ENCODE data around the gene LIN28A.
A peak's percentile ranks its signal among the peaks of the same experiment; 100 is the strongest.

LIN28A gene

DNA sequence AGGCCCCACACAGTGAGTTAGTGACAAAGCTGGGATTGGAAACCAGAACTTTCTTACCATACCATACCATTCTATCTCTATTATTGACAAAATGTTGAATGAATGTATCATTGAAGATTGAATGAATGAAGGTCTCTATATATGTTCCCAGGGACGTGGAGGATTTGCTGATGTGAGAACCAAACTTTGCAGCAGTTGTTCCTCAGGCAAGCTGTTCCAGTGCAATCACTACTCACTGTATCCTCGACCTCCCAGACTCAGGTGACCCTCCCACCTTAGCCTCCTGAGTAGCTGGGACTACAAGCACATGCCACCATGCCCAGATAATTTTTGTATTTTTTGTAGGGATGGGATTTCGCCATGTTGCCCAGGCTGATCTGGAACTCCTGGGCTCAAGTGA, 11.6 kb upstream of the LIN28A start:
- no peaks in the 10 kb centered on the region for H3K36me3 ChIP-seq (ENCODE audit: insufficient read depth, low read length)
- peaks cover 7% of the 10 kb centered on the region for H3K4me1 ChIP-seq (ENCODE audit: insufficient read depth, low read length)

DNA sequence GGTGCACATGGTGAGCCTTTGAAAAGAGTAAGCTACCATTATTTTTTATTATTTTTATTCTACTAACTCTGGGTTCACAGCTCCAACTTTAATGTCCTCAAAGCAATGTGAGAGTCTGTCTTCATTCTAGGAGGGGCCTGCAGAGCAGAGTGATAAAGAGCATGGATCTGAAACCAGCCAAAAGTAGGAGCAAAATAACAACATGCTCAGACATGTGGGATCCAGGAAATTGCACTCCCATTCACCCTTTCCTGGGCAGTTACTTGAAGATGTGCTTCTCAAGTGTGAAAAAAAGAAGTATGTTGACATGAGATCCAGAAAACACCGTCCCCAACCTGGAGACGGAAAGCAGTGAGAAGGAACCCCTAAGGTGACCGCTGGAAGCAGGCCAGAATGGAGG, 8.7 kb upstream of the LIN28A start:
- H3K9me3 ChIP-seq (ENCODE audit: low read length): no peaks in the 10 kb centered on the region
- no peak overlapping the region for H2AFZ ChIP-seq (ENCODE audit: low read depth, low read length)
- H3K4me3 ChIP-seq (ENCODE audit: low read length): no peak overlapping the region
- no peaks in the 10 kb centered on the region for H3K36me3 ChIP-seq (ENCODE audit: insufficient read depth, low read length)
- no peaks in the 10 kb centered on the region for H3K27me3 ChIP-seq (ENCODE audit: insufficient read depth, low read length)
- peaks cover 10% of the 10 kb centered on the region for H3K4me1 ChIP-seq (ENCODE audit: insufficient read depth, low read length)

More for the DNA sequence above, 11.6 kb upstream of the LIN28A start:
- Histone ChIP-seq H3K9me3 (ENCODE audit: low read length) (no peaks in the 10 kb centered on the region), H3K4me3 (ENCODE audit: low read length) (no peak overlapping the region), H3K27me3 (ENCODE audit: insufficient read depth, low read length) (no peaks in the 10 kb centered on the region), H2AFZ (ENCODE audit: low read depth, low read length) (no peak overlapping the region)

DNA sequence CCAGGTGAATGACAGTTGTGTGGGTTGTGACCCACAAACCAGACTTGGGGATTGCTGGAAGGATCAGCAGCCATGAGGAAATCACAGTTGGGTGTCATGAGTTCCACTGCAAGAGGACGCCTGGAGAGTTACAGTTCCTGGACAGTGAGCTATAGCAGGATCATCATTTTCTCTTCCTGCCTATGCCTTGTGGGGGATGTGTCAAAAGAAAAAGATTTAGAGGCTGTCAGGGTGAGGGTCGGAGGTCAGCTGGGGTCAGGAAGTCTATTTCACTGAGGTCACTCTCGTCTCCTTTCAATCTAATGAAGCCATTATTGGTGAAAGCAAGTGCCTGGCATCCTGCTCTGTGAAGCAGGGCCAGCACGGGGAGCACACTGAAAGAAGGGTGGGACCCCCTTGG, 7.0 kb upstream of the LIN28A start:
- Histone ChIP-seq H3K4me1 (ENCODE audit: insufficient read depth, low read length) (peaks cover 11% of the 10 kb centered on the region), H3K9me3 (ENCODE audit: low read length) (no peaks in the 10 kb centered on the region), H3K27me3 (ENCODE audit: insufficient read depth, low read length) (no peaks in the 10 kb centered on the region), H3K4me3 (ENCODE audit: low read length) (no peak overlapping the region), H3K36me3 (ENCODE audit: insufficient read depth, low read length) (no peaks in the 10 kb centered on the region), H2AFZ (ENCODE audit: low read depth, low read length) (no peak overlapping the region)

DNA sequence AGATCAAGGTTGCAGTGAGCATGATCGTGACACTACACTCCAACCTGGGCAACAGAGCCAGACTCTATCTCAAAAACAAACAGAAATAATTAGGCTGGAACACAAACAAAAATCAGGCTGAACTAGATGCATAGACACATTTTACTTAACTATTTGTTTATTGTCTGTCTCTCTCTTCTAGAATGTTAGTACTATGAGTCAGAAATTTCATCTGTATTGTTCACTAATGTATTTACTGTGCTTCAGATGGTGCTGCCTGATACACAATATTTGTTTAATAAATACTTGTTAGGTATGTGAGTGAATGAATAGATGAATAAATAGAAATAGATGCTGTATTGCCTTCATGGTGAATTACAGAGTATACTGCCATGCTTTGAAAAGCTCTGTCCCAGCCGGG, 6.0 kb upstream of the LIN28A start:
- Histone ChIP-seq H3K9me3 (ENCODE audit: low read length) (no peaks in the 10 kb centered on the region), H3K4me1 (ENCODE audit: insufficient read depth, low read length) (peaks cover 19% of the 10 kb centered on the region), H2AFZ (ENCODE audit: low read depth, low read length) (no peak overlapping the region), H3K4me3 (ENCODE audit: low read length) (no peak overlapping the region), H3K27me3 (ENCODE audit: insufficient read depth, low read length) (no peaks in the 10 kb centered on the region), H3K36me3 (ENCODE audit: insufficient read depth, low read length) (no peaks in the 10 kb centered on the region)

DNA sequence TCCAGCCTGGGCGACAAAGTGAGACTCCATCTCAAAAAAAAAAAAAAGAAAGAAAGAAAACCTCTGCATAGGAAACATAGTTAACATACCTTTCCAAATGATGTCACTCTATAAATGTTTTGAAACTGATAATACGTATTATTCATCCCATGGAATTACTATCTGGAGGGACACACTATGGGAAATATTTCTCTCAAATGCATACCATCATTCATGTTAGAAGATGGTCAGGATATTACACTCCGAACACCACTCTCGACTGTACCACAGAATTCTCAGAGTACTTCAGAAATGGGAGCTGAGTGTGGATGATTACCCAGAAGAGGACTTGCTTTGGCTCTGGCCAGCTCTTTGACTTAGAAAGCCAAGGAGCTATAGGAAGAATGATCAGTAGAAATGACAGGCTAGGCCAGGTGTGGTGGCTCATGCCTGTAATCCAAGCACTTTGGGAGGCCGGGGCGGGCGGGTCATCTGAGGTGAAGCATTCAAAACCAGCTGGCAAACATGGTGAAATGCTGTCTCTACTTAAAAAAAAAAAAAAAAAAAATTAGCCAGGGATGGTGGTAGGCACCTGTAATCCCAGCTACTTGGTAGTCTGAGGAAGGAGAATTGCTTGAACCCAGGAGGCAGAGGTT, 5.2 kb upstream of the LIN28A start:
- H3K9me3 ChIP-seq (ENCODE audit: low read length): no peaks in the 10 kb centered on the region
- H2AFZ ChIP-seq (ENCODE audit: low read depth, low read length): no peak overlapping the region
- H3K36me3 ChIP-seq (ENCODE audit: insufficient read depth, low read length): no peaks in the 10 kb centered on the region
- H3K4me1 ChIP-seq (ENCODE audit: insufficient read depth, low read length): peaks cover 24% of the 10 kb centered on the region
- H3K27me3 ChIP-seq (ENCODE audit: insufficient read depth, low read length): no peaks in the 10 kb centered on the region
- no peak overlapping the region for H3K4me3 ChIP-seq (ENCODE audit: low read length)

DNA sequence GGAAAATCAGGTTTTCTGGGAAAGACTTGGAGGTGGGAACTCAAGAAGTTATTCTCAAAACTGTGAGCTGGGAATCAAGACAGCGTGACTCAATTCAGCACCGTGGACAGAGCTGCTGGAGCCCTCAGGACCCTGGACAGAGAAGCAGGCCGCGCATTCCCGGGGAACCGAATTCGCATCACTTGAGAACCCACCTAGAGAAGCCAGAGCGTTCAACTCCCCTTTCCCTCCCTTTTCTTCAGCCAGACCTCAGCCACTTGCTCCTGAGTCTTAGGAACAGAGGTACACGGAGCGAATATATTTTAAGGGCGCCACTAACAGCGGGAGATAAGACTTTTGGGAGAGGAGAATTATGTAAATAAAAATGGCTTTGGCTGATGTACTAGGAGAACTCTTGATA, 2.0 kb upstream of the LIN28A start:
- Histone ChIP-seq H2AFZ (ENCODE audit: low read depth, low read length) (no peak overlapping the region), H3K36me3 (ENCODE audit: insufficient read depth, low read length) (peaks cover 10% of the 10 kb centered on the region), H3K27me3 (ENCODE audit: insufficient read depth, low read length) (no peaks in the 10 kb centered on the region), H3K4me1 (ENCODE audit: insufficient read depth, low read length) (peaks cover 44% of the 10 kb centered on the region), H3K9me3 (ENCODE audit: low read length) (no peaks in the 10 kb centered on the region), H3K4me3 (ENCODE audit: low read length) (peak overlapping the region; percentile 48)

DNA sequence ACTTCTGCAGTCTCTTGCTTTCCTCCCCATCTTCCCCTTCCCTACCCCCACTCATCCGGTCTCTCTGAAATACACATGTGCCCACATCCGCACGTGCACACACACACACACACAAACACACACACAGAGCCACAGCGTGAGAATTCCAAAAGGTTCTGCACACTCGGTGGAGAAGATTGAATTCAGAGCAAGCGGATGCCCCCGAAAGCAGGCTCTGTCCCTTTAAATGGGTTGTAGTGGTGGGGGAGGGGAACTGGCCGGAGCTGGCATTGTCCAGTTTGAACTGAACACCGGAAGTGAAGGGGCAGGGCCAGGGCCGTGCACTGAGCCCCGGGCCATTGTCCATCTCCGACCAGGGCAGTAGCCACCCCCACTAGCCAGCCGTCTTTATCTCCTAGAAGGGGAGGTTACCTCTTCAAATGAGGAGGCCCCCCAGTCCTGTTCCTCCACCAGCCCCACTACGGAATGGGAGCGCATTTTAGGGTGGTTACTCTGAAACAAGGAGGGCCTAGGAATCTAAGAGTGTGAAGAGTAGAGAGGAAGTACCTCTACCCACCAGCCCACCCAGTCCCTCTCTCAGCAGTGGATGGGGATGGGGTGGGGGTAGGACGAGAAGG, 1.3 kb upstream of the LIN28A start:
- Histone ChIP-seq H3K4me3 (ENCODE audit: low read length) (peak overlapping the region; percentile 48), H3K9me3 (ENCODE audit: low read length) (no peaks in the 10 kb centered on the region), H3K4me1 (ENCODE audit: insufficient read depth, low read length) (peaks cover 37% of the 10 kb centered on the region), H2AFZ (ENCODE audit: low read depth, low read length) (no peak overlapping the region), H3K36me3 (ENCODE audit: insufficient read depth, low read length) (peaks cover 11% of the 10 kb centered on the region), H3K27me3 (ENCODE audit: insufficient read depth, low read length) (no peaks in the 10 kb centered on the region)

DNA sequence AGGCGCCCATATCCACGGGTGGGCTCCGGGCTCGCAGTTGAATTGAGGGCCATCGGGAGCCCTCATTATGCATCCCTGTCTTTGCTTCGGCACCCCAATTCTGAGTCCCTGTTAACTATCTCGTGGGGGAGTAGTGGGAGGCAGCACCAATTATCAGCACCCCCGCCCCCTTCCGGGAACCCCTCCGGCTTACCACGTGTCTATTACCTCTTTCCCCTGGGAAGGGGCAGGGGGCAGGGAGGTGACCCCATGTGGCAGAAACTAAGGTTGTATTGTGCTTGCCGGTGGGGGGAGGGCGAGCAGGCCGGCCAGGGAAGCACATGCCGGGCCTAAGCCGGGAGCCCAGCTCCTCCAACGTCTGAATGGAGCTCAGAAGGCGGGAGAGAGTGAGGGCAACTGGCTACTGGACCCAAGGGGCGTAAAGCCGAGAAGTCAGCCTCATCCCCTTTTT, 1.0 kb downstream of the LIN28A start:
- Histone ChIP-seq H3K4me1 (ENCODE audit: insufficient read depth, low read length) (peaks cover 37% of the 10 kb centered on the region), H2AFZ (ENCODE audit: low read depth, low read length) (no peak overlapping the region), H3K4me3 (ENCODE audit: low read length) (peak overlapping the region; percentile 97), H3K9me3 (ENCODE audit: low read length) (no peaks in the 10 kb centered on the region), H3K27me3 (ENCODE audit: insufficient read depth, low read length) (no peaks in the 10 kb centered on the region), H3K36me3 (ENCODE audit: insufficient read depth, low read length) (peaks cover 29% of the 10 kb centered on the region)

DNA sequence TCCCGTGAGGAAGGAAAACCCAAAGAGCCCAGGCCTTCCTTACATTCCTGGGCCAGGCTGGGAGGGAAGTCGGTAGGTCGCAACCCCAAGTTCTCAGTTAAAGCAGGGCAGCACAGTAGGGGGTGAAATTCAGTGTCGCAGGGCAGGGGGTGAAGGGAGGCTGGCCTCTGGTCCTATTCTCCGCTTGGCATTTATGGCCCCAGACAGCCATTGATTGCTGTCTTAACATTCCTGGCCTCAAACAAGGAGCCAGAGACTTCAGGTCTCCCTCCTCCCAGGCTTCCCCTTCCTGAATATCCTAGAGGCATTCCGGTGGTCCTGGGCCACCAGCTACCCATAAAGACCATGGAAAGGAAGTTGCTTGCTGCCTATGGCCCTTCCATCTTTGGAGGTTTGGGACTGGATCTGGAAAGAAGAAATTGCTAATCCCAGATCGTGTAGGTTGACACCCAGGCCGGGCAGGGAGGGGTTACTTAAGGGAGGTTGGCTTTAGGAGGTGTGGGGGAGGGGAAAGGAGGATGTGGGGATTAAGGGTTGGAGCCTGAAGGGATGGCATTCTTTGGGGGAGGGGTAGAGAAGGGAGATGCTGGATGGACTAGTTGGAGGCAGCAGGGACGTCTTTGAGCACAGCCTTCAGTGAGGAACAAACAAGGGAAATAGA, 1.7 kb downstream of the LIN28A start:
- Histone ChIP-seq H2AFZ (ENCODE audit: low read depth, low read length) (no peak overlapping the region), H3K4me3 (ENCODE audit: low read length) (peak overlapping the region; percentile 97), H3K36me3 (ENCODE audit: insufficient read depth, low read length) (peaks cover 29% of the 10 kb centered on the region), H3K27me3 (ENCODE audit: insufficient read depth, low read length) (no peaks in the 10 kb centered on the region), H3K4me1 (ENCODE audit: insufficient read depth, low read length) (peaks cover 40% of the 10 kb centered on the region), H3K9me3 (ENCODE audit: low read length) (no peaks in the 10 kb centered on the region)

DNA sequence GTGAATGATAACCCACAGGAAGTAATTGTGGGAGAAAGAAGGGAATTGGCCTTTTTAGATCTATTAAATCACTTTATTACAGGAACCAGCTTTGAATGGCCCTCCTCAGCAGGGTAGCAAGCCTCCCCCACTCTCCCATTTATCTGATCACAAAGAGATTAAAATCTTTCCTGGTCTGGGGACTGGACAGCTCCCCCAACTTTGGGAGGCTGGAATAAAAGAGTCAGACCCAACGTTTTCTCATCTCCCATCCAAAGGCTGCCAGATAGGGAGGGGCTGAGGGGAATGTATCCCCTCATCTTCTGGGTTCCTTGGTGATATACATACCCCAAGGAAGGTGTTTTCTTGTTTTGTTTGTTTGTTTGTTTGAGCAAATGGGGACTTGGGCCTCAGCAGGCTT, 2.4 kb downstream of the LIN28A start:
- Histone ChIP-seq H2AFZ (ENCODE audit: low read depth, low read length) (no peak overlapping the region), H3K27me3 (ENCODE audit: insufficient read depth, low read length) (no peaks in the 10 kb centered on the region), H3K4me1 (ENCODE audit: insufficient read depth, low read length) (peaks cover 47% of the 10 kb centered on the region), H3K4me3 (ENCODE audit: low read length) (peak overlapping the region; percentile 97), H3K9me3 (ENCODE audit: low read length) (no peaks in the 10 kb centered on the region), H3K36me3 (ENCODE audit: insufficient read depth, low read length) (peaks cover 29% of the 10 kb centered on the region)

DNA sequence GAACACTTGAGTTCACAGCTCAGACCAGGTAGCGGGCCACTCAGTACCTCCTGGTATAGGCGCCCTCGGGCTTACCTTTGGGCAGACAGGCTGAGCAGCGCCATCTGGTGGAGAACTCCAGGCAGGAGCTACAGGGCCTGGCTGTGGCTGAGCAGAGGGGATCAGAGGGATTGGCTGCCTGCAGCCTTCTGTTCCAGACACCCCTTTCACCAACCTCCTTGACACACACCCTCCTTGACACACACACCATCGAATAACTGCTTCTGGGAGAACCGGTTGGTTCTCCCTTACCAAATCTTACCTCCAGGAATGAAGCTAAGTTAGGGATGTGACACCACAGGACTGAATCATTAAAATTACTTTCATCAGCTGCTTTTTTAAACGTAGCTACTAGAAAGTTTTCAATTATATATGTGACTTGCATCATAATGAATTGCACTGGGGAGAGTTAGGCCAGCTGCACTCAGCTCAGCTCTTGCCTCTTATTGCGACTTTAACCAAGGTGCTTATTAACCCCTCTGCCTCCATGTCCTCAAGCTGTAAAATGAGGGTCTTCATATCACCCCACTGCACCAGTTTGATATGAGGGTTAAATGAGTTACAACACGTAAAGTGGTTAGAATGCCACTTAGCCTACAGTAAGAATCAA, 6.6 kb downstream of the LIN28A start:
- Histone ChIP-seq H3K27me3 (ENCODE audit: insufficient read depth, low read length) (no peaks in the 10 kb centered on the region), H3K4me3 (ENCODE audit: low read length) (no peak overlapping the region), H3K9me3 (ENCODE audit: low read length) (no peaks in the 10 kb centered on the region), H2AFZ (ENCODE audit: low read depth, low read length) (no peak overlapping the region), H3K4me1 (ENCODE audit: insufficient read depth, low read length) (peaks cover 42% of the 10 kb centered on the region), H3K36me3 (ENCODE audit: insufficient read depth, low read length) (peaks cover 29% of the 10 kb centered on the region)

DNA sequence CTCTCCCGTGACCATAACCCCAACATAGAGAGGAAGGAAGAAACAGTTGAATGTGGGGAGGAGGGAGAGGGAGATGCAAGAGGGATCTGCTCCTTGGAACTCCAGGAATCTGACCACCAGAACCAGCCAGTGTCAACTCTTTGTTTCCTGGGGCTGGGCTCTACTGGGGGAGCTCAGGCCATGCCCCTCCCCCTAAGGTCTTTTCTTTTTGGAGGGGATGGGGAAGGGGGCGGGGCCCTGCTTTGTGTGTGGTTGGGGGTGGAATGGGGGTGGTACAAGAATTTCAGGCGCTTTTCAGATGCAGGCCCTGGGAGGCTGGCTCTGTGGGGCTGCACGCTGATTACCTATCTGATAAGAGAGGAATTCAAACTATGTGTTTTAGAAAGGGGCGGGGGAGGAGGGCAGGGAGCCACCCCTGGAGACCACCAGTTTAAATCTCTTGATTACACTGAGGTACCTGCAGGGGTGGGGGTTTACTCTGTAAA, 8.3 kb downstream of the LIN28A start:
- Histone ChIP-seq H2AFZ (ENCODE audit: low read depth, low read length) (no peak overlapping the region), H3K4me1 (ENCODE audit: insufficient read depth, low read length) (peaks cover 28% of the 10 kb centered on the region), H3K27me3 (ENCODE audit: insufficient read depth, low read length) (no peaks in the 10 kb centered on the region), H3K9me3 (ENCODE audit: low read length) (no peaks in the 10 kb centered on the region), H3K36me3 (ENCODE audit: insufficient read depth, low read length) (peaks cover 23% of the 10 kb centered on the region), H3K4me3 (ENCODE audit: low read length) (peak overlapping the region; percentile 10)

DNA sequence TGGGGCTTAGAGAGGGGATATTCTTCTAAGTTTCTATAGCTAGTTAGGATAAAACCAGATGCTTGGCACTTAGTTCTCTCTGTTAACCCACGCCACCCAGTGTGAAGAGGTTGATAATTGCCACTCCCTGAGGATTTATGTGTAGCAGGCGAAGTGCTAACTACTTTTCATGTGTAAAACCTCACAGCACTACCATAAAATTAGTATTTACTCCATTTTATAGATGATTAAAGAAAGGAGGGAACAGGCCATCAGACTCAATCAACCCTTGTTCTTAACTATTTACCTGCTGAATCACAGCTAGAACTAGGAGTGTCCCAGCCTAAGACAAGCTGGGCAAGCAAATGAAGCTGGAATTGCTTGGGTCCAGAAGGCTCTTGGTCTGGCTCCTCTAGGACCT, 8.9 kb downstream of the LIN28A start:
- Histone ChIP-seq H3K36me3 (ENCODE audit: insufficient read depth, low read length) (peaks cover 21% of the 10 kb centered on the region), H2AFZ (ENCODE audit: low read depth, low read length) (no peak overlapping the region), H3K9me3 (ENCODE audit: low read length) (no peaks in the 10 kb centered on the region), H3K27me3 (ENCODE audit: insufficient read depth, low read length) (no peaks in the 10 kb centered on the region), H3K4me3 (ENCODE audit: low read length) (peak overlapping the region; percentile 10), H3K4me1 (ENCODE audit: insufficient read depth, low read length) (peaks cover 28% of the 10 kb centered on the region)
